GM21515 (cell line): Measurements from ENCODE around the gene NTSR2.

Experiments used
- ATAC-seq: cut with Tn5 transposase; IDR thresholded peaks from one replicate; pipeline ENCODE4 v1.9.1; 2021; ENCODE audit not compliant: unreplicated experiment

Gene NTSR2

DNA sequence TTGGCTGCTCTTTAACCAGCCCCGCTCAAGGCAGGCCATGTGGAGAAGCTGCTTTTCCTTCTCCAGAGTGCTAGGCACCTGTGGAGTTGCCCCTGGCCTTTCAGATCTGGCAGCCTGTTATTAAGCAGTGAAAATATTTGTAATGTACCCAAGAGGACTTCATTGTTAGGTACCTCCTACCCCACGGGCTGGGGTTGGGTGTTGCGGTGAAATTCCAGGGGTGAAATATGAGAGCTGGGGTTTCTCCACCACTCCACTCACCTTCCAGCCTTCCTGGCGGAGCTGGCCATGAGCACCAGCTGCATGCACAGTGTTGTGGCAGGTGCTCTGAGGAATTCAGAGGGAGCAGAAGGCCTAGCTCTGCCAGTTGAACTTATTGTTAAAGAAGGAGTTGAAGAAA, 39.1 kb downstream of the NTSR2 start:
- ATAC-seq, result no peak

DNA sequence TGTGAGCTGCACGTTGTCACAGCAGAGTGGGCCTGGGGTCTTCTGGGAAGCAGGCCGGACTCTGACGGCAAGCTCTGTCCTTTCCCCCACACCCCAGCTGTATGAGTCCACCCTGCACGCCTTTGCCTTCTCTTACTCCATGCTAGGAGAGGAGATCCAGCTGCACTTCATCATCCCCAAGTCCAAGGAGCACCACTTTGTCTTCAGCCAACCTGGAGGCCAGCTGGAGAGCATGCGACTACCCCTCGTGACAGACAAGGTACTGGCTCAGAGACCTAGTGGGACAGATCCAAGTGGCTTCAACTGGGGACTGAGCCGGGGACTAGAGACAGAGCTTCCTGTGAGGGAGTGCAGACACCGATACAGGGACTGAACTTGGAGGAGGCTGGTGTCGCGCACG, 40.1 kb downstream of the NTSR2 start:
- no peak for ATAC-seq

DNA sequence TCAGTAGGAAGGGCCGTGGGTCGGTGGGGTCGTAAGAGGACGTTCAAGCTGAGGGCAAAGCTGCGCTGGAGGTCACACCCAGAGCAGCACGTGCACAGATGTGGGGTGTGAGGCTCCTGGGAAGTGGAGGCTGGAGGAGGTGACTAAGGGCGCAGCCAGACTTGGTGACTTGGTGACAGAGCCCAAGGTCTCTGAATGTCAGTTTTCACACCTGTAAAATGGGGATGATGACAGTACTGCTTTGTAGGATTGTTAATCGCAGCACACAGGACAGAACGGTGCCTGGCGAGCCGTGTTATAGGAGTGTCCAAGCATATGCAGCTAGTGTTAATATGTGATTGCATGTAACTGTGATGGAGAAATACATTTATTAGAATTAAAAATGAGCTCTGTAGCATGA, 40.8 kb downstream of the NTSR2 start:
- ATAC-seq, result no peak

DNA sequence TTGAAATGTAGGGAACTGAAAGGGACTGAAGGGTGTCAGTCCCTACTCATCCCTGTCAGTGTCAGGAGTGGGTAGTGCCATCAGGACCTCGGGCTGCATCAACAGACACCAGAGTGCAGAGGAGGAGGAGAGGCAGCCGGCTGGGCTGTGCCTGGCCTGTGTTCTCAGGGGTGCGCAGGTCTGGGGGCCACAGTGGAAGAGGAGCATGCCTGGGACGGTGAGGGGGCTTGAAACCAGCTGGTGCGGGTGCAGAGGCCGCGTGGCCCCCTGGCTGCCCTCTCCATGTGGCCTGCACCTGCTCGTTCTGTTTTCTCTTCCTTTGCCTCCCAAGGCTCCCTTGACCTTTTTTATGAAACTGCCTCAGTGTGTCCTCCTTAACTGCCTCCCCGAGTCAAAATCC, 41.3 kb downstream of the NTSR2 start:
- no peak for ATAC-seq

DNA sequence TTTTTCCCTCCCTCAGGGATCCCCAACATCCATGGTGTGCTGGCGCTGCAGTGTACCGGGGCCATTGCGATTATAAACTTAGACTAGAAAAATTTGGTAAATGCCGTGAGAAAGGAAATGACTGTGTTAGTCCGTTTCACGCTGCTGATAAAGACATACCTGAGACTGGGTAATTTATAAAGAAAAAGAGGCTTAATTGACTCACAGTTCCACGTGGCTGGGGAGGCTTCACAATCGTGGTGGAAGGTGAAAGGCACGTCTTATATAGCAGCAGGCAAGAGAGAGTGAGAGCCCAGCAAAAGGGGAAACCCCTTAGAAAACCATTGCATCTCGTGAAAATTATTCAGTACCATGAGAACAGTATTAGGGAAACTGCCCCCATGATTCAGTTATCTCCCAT, 44.3 kb downstream of the NTSR2 start:
- ATAC-seq, result no peak

DNA sequence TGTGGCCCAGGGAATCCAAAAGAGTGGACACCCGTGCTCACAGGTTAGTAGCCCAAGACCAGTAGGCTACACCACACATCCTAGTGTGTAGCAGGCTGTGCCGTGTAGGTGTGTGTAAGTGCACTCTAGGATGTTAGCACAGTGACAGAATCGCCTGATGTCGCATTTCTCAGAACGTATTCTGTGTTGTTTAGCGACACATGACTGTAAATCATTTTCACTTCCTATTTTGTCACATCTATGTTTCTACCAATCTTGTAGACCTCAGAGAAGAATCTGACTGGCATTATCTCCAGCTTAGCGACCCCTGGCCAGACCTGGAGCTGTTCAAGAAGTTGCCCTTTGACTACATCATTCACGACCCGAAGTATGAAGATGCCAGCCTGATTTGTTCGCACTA, 45.1 kb downstream of the NTSR2 start:
- no peak for ATAC-seq

DNA sequence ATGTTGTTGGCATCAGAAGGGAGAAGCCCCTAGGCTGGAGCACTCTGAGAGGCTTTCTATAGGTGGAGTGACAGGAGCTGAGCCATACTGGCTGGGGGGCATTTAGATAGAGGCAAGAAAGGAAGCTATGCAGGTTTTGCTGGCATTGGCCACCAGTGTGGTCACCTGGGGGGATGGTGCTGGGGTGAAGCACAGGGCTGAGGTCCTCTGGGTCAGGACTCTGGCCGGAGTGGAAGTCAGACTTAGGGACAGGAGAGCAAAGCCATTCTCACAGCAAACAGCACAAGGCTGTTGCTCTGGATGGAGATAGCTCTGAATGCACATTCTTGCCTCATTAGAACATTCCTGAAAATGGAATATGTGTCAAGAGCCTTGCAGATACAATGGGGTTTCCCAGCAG, 47.4 kb downstream of the NTSR2 start:
- ATAC-seq, result no peak

DNA sequence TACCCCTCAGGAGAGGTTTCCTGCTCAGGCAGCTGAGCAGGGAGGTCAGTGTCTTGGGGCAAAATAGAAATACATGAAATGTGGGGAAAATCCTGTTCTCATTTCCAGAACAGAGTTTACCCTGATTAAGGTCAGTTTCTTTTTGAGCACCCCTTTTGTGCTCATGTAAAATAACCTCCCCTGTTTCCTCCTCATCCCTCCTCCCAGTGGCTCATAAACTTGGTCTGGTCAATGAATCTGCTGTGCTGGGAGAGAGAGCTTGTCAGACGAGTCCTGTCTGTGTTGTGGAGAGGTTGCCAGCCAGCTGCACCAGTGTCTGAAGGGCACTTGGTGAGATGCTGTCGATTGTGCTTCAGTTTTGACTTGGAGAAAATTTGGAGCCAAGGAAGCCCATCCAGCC, 48.6 kb downstream of the NTSR2 start:
- ATAC-seq, result no peak

DNA sequence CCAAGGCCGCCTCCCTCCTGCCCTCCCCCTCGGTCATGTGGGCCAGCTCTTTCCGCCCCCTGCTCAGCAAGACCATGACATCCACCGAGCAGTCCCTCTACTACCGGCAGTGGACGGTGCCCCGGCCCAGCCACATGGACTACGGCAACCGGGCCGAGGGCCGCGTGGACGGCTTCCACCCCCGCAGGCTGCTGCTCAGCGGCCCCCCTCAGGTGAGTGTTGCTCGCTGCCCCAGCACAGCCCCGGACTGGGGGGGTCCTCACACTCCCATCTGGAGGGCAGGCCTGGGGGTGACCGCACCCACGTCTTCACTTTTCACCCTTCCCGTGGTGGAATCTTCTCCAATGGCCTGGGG, 51.3 kb downstream of the NTSR2 start:
- ATAC-seq, result no peak

DNA sequence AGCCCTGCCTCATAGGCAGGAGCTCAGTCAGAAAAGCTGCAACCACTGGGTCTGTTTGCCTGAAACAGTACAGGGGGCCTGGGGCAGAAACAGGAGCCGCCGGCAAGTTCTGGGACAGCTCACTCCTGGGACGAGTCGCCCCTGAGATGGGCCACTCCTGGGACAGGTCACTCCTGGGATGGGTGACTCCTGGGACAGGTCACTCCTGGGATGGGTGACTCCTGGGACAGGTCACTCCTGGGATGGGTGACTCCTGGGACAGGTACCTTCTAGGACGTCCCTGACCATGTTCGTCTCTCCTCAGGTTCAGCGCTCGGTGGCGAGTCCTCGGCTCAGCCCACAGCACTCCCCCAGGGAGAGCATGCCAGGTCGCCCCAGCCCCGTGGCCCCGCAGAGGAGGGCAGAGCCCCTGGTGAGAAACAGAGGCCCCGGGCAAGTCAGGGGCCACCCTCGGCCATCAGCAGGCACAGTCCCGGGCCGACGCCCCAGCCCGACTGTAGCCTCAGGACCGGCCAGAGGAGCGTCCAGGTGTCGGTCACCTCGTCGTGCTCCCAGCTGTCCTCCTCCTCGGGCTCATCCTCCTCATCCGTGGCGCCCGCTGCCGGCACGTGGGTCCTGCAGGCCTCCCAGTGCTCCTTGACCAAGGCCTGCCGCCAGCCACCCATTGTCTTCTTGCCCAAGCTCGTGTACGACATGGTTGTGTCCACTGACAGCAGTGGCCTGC, 51.8 kb downstream of the NTSR2 start:
- no peak for ATAC-seq

DNA sequence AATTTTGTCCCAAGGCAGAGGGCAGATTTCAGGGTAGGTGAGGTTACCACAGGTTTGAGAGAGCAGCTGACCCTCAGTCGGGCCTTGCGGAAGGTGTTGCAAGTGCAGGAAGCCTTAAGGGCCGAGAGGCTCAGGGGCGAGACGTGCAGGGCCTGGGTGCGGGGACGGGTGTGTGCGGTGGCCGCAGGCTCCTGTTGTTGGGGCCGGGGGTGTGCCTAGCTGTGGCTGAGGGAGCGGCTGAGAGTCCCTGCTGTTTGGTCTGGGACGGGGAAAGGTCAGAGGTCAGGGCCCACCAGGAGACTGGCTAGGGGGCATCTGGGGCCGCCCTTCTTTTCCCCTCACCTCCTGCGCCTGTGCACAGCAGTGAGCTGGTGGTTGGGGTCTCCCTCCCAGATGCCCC, 52.5 kb downstream of the NTSR2 start:
- no peak for ATAC-seq

DNA sequence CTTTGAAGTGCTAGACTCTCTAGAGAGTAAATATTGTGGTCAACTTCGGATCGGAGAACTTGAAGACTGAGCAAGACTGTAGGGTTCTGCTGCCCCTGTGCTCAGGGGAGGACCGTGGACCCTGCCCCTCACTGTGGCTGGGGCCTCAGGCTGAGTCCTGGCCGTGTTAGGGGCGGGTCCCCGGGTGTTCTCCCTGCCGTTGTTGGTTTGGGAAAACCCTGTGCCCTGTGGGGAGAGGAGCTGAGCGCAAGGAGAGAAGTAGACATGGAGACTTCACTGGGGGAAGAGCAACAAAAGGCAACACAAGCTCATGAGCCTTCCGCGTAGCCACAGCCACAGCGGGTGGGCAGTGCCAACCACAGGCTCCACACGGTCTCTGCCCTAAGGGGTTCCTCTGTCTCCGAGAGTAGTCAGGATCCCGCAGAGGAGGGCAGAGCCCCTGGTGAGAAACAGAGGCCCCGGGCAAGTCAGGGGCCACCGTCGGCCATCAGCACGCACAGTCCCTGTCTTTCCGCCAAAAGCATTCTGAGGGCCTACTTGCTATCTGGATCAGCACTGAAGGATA, 53.1 kb downstream of the NTSR2 start:
- no peak for ATAC-seq

DNA sequence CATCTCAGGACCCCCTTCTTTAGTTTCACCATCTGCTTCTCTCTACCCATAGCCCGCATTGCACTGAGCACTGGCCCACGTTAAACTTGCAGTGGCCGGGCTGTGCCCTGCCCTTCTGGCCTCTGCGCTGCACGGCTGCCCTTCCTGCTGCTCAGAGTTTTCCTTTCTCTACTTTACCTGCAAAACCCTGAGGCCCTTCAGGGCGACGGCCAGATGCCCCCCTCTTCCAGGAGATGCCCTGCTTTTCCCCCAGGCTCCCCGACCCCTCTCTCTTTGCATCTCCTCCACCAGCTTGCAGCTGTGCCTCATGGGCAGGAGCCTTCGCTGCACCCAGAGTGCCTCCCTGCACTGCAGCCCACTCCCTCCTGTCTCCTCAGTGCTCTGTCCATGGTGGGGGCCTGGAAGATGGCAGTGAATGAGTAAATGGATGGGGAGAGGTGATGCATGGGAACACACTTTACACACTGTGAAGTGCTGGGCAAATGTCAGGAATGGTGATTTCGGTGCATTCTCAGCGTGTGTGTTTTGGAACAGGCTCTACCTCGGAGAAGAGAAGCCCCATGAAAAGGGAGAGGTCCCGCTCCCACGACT, 53.8 kb downstream of the NTSR2 start:
- no peak for ATAC-seq

DNA sequence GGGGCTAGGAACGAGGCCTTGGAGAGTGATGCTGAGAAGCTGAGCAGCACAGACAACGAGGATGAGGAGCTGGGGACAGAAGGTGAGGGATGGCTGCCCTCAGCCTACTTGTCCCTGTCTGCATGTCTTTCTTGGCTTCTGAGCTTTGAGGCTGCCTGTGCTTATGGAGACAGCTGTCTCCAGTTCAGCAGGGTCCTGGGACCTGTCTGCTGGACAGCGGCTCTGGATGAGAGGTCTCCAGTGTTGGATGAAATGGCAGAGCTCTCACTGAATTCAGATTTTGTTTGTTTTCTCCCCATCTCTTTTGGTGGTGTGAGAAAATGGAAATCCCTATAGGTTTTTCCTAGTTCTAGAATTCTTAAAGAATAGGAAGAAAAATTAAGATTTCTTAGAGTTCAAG, 54.8 kb downstream of the NTSR2 start:
- ATAC-seq, result no peak

DNA sequence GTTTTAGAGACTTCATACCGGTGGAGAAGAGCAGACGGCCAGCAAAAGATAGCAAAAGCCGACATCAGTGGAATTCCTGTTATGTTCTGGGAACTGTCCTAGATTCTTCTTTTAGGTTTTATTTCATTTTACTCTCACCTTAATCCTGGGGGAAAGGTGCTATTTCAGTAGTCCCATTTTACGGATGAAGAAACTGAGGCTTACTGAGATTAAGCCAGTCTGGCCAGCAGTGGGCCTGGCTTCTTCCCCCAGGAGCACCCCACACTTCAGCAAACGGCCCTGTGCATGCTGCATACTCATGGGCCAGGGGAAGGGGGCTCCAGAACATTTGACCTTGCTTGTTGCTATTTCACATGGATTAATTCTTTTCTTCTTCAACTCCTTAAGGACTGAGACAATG, 56.7 kb downstream of the NTSR2 start:
- ATAC-seq, result no peak

DNA sequence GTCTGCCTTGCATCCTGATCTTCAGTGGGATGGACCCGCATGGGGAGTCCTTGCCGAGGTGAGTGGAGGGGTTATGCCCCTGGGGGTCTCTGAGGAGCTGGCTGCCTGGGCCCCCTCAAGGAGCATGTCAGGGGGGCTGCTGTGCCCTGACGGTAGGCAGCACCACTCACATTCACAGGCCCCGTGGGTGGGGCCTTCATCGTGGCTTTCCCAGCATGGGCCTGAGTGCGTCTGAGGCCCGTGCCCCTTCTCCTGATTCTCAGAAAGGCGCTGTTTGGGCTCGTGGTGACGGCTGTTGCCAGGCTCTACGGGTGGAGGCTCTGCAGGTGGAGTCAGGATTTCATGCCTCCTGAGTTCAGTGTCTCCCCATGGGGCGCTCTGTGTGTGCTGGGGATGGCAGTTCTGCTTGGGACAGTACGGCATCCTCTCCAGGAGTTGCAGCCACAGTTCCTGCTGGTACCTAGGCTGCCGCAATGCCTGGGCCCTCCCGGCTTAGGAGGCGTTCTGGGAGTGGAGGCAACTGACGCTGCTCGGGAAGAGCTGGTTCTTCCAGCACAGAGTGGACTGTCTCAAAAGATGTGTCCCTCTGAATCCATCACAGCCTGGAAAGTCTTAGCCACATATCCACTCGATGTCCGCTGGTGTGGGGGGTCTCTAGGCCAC, 57.3 kb downstream of the NTSR2 start:
- ATAC-seq, result no peak

DNA sequence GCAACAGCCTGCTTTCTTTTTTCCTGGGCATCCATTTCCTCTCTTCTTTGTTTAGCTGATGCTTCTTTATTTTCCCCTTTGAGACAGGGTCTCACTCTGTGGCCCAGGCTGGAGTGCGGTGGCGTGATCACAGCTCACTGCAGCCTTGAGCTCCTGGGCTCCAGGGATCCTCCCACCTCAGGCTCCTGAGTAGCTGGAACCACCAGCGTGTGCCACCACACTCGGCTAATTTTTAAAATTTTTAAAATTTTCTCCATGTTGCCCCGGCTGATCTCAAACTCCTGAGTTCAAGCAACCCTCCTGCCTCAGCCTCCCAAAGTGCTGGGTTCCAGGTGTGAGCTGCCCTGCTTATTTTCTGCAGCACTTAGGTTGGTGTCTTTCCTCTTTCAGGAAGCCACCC, 58.7 kb downstream of the NTSR2 start:
- ATAC-seq, result no peak

DNA sequence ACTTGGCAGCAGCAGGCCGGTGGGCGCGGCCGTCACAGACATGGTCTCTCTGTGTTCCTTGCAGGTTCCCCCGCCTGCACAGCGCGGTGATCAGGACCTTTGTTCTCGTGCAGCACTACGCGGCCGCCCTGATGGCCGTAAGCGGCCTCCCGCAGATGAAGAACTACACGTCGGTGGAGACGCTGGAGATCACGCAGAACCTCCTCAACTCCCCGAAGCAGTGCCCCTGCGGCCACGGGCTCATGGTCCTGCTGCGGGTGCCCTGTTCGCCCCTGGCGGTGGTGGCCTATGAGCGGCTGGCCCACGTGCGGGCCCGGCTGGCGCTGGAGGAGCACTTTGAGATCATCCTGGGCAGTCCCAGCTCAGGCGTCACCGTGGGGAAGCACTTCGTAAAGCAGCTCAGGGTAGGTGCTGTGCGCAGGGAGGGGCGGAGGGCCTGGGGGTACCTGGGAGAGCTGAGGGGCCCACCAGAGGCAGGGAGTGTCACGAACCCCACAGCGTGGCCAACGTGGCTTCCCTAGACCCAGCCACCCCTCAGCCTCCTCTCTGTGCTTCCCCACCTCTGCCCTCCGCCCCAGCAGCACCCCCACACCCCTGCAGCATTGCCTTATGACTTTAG, 59.3 kb downstream of the NTSR2 start:
- ATAC-seq, result no peak
